SW 1271 (cell line): Measurements from ENCODE around the gene RBM4B.
"Not testable (repeated sequence)": the region's sequence is repeated elsewhere in the genome, so short reads cannot be mapped to it uniquely, and the experiment has no call there.

Experiments
- DNase-seq, 2 experiments: peaks; one replicate each; lab custom pipeline; 2025; lab: John Stamatoyannopoulos, UW

The RBM4B gene

GRCh38 chr11:66639814-66640340 lies 37.8 kb downstream of the RBM4B start:
- not testable (repeated sequence) for DNase-seq

DNA sequence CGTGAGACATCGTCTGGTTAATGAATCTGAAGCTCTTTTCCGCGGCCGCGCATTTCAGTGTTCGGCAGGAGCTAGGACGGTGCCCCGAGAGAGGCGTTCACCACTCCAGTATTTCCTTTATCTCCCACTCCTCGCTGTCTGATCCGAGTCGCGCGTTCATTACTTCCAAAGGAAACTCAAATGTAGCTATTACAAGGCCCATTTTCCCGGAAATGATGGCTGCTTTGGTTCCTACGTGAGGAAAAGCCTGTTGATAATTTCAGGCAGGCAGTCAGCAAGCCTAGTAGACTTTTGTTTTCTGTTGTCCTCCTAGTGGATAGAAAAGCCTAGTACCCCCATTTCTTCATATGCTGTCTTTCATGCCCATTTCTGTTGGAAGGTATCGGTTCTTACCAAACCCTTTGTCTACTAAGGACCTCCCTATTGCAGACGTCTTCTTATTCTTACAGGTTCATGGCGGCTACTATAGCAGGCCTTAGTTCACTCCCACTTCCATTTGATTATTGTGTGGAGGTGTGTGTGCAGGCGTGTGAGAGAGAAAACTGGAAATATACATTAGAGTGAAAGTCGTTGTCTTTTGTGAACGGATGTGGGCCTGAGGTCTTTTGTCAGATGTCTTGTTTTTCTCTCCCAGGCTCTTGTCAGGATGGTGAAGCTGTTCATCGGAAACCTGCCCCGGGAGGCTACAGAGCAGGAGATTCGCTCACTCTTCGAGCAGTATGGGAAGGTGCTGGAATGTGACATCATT lies 38.4 kb downstream of the RBM4B start:
- DNase-seq = peak in 1 of 2 experiments; percentile 54

DNA sequence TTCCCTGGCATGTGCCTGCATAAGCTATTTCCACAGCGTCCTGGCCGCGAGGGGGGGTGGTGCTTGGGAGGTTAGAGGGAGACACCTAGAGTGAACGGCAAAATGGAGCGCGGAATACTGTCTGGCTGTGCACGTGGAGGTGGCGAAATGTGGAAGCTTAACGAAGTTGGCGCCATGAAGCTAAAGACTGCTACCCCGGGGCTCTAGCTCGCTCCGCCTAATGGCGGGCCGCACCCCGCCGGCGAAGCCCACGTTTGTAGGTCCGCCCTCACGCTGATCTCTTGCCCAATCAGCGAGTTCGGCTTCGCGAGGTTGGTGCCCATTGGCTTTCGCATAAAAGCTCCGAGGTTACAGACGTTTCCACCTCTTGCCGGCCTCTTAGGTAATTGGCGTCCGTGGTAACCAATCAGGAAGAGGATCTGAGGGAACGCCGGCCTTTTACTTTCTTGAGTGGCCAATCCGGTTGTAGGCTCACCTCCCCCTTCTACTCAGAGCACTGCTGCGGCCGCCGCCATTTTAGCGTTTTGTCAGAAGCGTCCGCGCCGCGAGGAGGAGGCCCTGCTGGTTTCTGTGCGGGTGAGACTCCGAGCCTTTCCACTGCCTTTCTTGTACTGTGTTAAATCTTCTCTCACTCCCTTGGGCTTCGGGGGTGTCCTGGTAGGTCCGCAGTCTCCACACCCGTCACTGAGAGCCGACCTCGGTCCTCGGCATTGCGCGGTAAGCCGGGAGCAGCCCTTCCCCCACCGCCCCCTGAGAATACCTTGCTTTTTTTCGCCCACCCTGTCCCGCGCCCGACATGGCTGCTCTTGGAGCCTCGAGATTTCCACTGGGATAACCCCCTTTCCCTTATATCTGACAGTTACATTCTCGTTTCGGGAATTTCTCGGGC lies 39.3 kb downstream of the RBM4B start, which contains the start of gene RBM4:
Gene RBM4 (plus strand): TSS at position 527 of the 889 bp plus-strand sequence. CDS start 1,009 bp downstream, outside the sequence.
- DNase-seq = peak; percentile 99

- no peak for DNase-seq
These were observed 40.0 kb downstream of the RBM4B start for GRCh38 chr11:66637557-66638176.

DNA sequence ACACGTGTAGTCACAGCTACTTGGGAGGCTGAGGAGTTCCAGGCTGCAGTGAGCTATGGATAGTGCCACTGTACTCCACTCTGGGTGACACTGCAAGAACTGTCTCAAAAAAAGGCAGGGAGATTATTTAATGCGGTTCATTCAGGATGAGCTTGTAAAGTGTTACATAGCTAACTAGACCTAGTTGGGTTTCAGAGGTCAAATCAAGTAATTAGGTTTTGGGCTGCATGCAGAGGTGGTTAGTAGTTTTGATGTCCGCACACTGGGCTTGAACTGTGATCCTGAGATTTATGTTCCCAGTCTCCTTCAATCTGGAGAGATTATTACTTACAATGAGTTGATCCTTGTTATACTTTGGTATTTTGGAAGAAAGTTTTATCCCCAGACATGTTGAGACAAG lies 41.3 kb downstream of the RBM4B start:
- no peak for DNase-seq

DNA sequence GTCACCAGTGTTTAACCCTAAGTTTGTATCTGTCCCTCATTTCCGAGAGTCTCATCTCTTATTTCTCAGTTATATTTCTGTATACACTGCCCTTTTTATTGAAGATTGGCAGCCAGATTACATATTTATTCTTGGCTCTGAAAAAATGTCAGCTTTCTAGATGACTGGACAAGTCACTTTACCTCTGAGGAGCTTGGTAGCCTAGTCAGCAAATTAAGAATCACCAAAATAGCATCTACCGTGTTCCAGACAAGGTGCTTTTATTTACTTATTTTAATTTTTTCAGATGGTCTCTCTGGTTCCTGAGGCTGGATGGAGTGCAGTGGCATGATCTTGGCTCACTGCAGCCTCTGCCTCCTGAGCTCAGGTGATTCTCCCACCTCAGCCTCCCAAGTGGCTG lies 44.7 kb downstream of the RBM4B start:
- DNase-seq = no peak

- DNase-seq = no peak
These were observed 45.8 kb downstream of the RBM4B start for GRCh38 chr11:66631883-66632282.

GRCh38 chr11:66629356-66629755 lies 48.3 kb downstream of the RBM4B start:
- no peak for DNase-seq

DNA sequence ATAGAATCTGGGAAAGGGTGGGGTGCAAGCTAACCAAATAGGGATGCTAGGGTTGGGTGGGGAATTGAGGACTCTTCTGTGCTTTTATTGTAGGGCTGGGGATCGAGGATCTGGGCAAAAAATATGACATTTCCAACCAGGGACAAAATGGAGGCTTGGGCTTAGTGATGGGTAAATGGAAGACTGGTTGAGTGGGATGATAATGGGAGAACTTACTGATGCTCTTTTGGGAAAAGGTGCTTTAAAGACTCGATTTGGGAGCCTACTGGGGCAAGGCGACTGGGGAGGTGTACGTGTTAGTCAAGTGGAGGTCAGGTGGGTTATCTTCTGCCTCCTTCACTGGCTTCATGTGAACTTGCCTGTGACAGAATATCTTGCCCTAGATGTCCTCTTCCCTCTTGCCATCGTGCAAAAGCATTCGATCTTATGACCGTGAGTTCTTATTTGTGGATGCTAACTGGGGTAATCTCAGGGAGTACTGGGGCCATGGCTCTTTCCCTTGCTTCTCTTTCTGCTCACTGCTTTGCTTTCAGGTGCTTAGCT lies 49.6 kb downstream of the RBM4B start:
- DNase-seq = no peak

GRCh38 chr11:66626926-66627325 lies 50.8 kb downstream of the RBM4B start:
- no peak for DNase-seq

- DNase-seq = no peak
These were observed 51.3 kb downstream of the RBM4B start for GRCh38 chr11:66626382-66626781.

DNA sequence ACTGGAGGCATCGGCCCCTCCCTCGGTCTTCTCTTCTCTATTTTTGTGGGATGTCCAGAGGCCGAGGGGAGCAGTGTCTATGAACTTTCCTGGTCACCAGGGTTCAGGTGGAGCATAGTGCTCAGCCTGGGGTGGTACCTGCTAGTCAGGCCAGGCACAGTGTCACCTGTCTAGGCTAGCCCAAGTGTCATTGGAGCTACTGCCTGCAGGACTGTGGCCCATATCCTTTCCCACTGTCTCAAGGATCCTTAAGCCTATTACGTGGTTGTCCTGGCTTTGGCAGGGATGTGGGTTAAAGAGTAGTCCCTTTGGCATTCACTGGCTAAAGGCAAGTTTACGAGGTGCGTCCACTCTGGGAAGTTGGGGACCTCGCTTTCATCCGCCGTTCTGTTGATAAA lies 51.9 kb downstream of the RBM4B start:
- DNase-seq = no peak

DNA sequence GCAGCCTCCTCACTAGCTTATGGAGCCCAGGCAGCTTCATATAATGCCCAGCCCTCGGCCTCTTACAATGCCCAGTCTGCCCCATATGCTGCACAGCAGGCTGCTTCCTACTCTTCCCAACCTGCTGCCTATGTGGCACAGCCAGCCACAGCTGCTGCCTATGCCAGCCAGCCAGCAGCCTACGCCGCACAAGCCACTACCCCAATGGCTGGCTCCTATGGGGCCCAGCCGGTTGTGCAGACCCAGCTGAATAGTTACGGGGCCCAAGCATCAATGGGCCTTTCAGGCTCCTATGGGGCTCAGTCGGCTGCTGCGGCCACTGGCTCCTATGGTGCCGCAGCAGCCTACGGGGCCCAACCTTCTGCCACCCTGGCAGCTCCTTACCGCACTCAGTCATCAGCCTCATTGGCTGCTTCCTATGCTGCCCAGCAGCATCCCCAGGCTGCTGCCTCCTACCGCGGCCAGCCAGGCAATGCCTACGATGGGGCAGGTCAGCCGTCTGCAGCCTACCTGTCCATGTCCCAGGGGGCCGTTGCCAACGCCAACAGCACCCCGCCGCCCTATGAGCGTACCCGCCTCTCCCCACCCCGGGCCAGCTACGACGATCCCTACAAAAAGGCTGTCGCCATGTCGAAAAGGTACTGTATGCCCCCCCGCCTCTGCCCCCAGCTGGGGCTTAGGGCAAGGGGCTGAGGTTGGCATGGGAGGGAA lies 52.5 kb downstream of the RBM4B start:
- no peak for DNase-seq

DNA sequence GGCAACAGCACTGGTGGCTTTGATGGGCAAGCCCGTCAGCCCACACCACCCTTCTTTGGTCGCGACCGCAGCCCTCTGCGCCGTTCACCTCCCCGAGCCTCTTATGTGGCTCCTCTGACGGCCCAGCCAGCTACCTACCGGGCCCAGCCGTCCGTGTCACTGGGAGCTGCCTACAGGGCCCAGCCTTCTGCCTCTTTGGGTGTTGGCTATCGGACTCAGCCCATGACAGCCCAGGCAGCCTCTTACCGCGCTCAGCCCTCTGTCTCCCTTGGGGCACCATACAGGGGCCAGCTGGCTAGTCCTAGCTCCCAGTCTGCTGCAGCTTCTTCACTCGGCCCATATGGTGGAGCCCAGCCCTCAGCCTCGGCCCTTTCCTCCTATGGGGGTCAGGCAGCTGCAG lies 53.2 kb downstream of the RBM4B start:
- no peak for DNase-seq

DNA sequence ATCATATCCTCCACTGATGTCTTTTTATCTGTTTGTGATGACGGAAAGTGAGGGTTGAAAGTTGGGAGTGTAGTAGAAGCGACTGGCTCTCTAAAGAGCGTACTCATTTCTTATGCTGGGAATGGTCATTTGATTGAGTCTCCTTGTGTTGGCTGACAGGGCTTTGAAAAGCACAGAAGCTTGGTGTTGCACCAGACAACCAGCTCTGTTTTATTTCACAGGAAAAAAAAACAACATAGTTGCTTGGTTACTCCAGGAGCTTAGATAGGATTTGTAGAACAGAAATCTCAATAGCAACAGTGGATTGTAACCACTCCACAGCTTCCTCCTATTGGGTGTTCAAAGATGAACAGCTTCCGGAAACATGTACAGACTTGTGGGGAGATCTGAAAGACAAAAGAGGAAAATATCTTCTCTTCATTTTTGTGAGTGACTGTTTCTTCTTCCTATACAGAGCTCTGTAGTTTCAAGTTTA lies 58.6 kb downstream of the RBM4B start:
- no peak for DNase-seq

- peak; percentile 52 to 60 for DNase-seq
These were observed 60.4 kb downstream of the RBM4B start for GRCh38 chr11:66617155-66617834.

DNA sequence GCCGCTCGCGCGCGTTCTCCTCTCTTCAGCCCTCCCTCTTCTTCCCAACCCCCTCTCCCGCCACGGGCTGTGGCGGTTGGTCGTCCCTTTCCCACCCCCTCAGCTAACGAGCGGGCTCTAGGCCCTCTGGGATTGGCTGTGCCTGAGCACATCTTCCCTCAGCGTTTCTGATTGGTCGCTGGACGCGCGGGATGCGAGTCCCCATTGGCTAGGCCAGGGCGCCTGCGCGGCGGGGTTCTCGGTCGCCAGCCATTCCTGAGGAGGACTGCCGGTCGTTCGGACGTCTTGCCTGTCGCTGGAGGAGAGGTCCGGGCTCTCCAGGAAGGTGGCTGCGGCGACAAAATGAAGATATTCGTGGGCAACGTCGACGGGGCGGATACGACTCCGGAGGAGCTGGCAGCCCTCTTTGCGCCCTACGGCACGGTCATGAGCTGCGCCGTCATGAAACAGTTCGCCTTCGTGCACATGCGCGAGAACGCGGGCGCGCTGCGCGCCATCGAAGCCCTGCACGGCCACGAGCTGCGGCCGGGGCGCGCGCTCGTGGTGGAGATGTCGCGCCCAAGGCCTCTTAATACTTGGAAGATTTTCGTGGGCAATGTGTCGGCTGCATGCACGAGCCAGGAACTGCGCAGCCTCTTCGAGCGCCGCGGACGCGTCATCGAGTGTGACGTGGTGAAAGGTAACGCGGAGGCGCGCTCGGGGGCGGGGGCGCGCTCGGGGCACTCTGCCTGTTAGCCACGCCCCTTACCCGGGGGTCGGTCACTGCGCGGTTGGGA lies 61.1 kb downstream of the RBM4B start, which contains the start of gene RBM14:
Gene RBM14 (plus strand): TSS at position 252 of the 776 bp plus-strand sequence. CDS start 91 bp downstream, at position 343.
- DNase-seq = peak; percentile 95 to 97
